Retinal pigment epithelial cell (primary cell): ENCODE results near the gene OR6C65.
"Not testable (repeated sequence)": the region's sequence is repeated elsewhere in the genome, so short reads cannot be mapped to it uniquely, and the experiment has no call there.

Experiments
- DNase-seq: peaks from one replicate; pipeline ENCODE4 v3.0.0-alpha.2; 2010; ENCODE audit warnings: low read depth
- H3K4me3 ChIP-seq: 2 replicates; pipeline ENCODE4 v1.5.1; 2011; ENCODE audit warnings: mild to moderate bottlenecking, low read length, control low read depth, moderate library complexity
- TF ChIP-seq, protein P1 (sequence below): conservative IDR thresholded peaks from 2 replicates; pipeline ENCODE4 v1.5.1; 2011; ENCODE audit warnings: low read depth, low read length, control low read depth, inconsistent platforms

The OR6C65 gene

DNA sequence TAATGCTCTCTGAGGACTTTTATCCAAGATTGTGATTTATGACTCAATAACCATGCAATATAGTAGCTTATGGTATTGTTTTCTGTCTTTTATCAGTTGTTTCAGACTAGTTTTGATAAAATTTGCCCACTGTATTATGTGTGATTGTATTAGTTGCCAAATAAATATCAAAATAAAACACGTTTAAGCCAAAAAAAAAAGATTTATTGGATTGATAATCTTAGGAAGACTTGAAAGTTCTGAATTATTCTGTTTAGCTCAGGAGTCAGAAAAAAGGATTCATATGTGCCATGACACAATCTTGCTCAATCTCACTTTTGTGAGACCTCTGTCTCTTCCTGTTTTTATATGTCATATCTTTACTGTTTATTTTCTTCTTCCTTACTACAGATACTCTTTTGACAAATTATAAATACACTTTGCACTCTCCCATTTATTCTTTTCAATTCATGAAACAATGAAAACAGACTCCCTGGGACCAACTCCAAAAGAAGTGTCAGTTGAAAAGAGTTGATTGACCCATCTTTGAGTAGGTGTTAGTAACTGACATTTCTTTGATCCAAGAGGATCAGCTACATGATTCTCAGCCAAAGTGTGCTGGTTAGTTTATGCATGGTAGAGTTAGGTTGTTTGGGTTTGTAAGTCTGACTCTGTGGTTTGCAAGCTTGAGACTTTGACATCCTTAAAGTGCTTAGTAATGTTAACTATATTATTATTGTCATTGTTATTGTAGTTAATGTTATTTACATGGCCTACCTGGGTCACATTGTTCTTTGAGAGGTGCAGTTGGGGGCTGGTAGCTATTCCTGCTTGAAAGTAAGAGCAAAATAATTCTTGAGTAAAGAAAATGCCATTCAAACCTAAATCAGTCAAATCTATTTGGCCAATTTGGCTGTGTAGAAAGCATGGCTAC lies 28.3 kb downstream of the OR6C65 start:
- TF ChIP-seq, protein P1, sequence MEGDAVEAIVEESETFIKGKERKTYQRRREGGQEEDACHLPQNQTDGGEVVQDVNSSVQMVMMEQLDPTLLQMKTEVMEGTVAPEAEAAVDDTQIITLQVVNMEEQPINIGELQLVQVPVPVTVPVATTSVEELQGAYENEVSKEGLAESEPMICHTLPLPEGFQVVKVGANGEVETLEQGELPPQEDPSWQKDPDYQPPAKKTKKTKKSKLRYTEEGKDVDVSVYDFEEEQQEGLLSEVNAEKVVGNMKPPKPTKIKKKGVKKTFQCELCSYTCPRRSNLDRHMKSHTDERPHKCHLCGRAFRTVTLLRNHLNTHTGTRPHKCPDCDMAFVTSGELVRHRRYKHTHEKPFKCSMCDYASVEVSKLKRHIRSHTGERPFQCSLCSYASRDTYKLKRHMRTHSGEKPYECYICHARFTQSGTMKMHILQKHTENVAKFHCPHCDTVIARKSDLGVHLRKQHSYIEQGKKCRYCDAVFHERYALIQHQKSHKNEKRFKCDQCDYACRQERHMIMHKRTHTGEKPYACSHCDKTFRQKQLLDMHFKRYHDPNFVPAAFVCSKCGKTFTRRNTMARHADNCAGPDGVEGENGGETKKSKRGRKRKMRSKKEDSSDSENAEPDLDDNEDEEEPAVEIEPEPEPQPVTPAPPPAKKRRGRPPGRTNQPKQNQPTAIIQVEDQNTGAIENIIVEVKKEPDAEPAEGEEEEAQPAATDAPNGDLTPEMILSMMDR, result no peak
- H3K4me3 ChIP-seq, result no peak overlapping the region
- no peak for DNase-seq

DNA sequence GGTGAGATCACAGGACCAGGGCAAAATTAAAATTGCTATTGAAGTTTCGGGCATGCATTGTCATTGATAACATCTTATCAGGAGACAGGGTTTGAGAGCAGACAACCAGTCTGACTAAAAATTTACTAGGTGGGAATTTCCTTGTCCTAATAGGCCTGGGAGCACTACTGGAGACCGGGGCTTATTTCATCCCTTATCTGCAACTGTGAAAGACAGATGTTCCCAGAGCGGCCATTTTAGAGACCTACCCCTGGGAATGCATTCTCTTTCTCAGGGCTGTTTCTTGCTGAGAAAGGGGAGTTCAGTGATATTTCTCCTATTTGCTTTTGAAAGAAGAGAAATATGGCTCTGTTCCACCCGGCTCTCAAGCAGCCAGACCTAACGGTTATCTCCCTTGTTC lies 40.9 kb downstream of the OR6C65 start:
- not testable (repeated sequence) for H3K4me3 ChIP-seq, DNase-seq

DNA sequence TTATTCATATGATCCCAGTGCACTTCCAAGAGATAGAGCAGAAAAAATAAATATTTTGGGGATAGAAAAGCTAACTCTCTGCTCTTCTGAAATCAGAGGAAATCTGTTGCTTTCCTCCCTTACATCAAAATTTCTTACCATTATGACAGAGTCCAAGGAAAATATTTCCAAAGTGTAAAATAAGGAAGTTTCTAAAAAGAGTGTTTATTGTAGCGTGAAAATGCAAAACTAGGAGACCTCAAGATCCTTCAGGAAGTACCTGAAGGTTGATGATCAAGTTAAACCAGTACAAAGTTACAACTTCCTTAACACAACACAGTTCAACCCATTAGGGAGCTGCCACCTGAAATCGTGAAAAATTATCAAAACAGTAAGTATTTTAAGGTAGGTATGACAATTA lies 43.4 kb downstream of the OR6C65 start, which contains the start of gene OR6C2:
Gene OR6C2, plus strand, starts transcription at position 301 of the 400 bp plus-strand sequence. CDS start 8,138 bp downstream, outside the sequence.
- DNase-seq, result no peak
- H3K4me3 ChIP-seq, result no peak within 1 kb of the TSS
- TF ChIP-seq, protein P1, result no peak

DNA sequence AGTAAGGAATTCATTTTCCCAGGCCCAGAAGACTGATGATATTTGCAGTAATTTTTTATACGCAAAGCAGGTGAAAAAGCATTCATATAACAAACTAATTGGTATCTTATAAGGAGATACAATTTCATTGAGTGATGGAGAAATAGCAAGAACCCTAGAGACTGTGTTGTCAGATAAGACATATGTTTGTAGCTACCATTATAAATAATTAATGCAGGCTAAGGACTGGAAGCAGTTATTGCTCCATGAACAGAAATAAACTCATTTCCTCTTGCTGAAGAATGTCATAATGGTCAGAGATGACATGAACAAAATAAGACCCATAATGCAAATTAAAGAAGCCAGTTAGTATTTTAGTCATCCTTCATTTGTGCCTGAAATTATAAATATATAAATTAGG lies 45.0 kb downstream of the OR6C65 start:
- no peak for DNase-seq
- TF ChIP-seq, protein P1, result no peak
- H3K4me3 ChIP-seq, result no peak overlapping the region

DNA sequence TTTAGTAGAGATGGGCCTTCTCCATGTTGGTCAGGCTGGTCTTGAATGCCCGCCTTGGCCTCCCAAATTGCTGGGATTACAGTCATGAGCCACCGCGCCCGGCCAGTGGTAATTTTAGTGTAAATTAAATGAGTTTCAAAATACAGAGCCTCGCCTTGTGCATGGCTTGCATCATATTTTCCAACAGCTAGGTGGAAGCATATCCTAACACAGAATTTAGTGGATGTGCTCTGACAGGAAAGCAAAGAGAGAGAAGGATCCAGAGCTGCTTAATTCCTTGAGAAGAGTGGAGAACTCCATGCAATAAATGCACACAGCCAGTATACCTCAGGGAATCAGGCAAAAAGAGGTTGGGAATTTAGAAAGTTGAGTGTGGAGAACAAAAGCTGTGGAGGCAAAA lies 46.0 kb downstream of the OR6C65 start:
- no peak overlapping the region for H3K4me3 ChIP-seq
- DNase-seq, result no peak
- TF ChIP-seq, protein P1, result no peak

DNA sequence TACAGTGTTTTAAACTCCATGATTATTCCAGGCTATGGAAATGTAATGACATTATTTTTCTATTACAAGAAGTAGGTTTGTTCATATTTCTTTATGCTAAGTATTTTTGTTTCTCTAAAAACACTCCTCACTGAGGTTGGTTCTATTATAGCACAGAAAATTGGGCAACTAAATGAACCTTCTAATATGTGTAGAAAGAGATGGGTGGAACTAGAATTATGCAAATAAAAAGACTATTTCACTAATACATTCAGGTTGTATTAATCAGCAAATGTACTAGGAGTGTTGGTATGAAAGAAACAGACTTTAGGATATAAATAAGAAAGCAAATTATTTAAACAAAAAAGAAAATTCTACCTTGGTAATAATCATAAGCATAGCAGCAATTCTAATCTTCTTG lies 48.5 kb downstream of the OR6C65 start:
- no peak overlapping the region for H3K4me3 ChIP-seq
- TF ChIP-seq, protein P1, result no peak
- DNase-seq, result no peak
